NCI-H1694 (cell line): Measurements from ENCODE around the gene IGSF5.
"Not testable (repeated sequence)": the region's sequence is repeated elsewhere in the genome, so short reads cannot be mapped to it uniquely, and the experiment has no call there.

Source experiments
- DNase-seq: peaks from one replicate; lab custom pipeline; 2025; lab: John Stamatoyannopoulos, UW

Gene IGSF5

DNA sequence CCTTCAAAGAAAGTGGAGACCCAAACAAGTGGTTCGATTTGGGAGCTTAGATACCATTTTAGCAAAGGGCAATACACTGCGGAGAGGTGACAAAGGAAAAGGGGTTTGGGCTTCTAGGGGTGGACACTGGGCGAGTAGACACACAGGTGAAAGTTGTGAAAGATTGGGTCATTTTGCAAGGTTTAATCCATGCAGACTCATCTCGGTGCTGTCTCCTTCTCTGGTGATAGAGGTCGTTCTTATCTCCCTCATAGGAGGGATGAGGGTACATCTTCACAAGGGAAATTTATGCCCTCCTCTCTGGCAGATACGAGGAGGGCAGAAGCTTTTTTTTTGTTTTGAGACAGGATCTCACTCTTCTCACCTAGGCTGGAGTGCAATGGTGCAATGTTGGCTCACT lies 6.4 kb upstream of the IGSF5 start:
- DNase-seq = no peak

DNA sequence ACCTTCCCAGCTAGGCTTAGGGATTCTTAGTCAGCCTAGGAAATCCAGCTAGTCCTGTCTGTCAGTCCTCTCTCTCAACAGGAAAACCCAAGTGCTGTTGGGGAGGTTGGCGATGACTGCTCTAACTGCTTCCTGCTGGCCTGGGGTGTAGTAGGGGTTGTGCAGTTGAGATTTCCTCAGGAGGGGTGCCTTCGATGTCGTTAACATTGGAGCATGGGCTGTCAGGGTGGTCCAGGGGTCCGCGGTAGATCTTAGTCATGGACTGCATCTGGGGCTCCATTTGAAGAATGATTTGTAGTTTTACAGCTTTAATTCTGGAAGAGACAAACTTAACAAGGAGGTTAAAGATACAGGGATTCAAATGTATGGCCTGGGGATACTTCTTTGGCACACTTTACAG lies 5.5 kb upstream of the IGSF5 start:
- not testable (repeated sequence) for DNase-seq

DNA sequence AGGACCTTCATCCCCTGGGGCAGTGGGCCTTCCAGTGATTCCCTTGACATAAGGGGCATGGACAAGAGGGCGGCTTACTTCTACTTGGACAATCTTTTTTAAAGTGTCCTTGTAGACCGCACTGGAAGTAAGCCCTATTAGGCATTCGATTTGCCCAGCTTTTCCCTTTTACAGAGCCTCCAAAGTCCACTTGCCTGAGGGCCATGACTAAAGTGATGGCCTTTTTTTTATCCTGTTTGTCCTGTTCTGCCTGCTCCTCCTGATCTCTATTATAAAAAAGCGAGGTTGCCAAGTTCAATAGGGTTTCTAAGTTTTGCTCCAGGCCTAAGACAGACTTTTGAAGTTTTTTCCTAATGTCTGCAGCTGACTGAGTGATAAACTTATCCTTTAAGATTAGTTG lies 2.4 kb upstream of the IGSF5 start:
- not testable (repeated sequence) for DNase-seq

DNA sequence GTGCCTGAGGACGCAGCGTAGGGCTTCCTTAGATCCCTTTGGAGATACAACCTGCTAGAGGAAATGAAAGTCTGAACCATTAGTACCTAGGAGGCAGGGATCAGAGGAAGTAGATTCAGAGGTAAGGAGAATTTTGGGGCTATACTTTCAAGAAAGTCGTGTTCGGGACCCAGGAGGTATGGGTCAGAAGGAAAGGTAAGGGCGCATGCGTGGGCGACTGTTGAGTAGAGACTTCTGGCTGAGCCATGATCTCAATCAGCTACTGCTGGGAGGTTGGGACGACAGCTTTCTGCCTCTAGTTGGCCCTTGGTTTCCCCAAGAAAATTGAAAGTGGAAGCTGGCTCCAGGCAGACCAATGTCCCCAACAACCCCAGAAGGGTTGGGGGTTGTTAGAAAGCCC lies 349 bp downstream of the IGSF5 start:
- not testable (repeated sequence) for DNase-seq

DNA sequence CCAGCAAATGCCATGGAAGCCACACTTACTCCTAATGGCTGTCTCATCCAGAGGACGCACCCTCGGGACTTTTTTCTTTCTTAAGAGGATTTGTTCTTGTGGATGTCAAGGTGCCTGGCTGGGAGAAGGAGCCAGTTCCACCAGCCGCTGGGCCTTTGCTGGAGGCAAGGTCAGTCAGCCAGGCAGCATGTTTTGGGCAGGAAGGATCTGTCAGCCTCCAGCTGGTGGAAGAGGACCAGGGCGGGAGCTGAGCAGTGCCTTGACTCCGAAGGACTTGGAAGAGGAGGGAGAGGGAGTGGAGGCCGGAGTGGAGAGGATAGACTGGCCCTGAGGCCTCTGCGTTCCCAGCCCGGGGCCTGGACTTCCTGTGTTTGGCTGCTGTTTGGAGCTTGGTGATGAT lies 5.7 kb downstream of the IGSF5 start:
- DNase-seq = no peak

DNA sequence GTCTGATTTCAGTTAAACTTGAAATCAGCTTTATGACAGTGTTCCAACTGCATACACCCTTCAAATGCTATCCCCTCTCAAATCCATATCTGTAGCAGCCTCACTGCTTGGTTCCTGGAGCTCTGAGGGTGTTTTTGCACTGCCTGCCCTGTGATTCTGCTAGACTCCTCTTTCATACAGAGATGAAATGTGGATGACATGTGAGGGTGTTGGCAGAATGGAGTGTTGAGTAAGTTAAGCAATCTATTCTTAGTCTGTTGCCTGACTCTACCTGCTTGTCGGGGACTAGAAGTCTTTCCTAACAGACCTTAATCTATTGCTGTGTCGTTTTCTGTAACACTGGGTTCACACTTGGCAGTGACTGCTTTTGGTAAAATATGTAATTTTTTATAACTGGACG lies 9.8 kb downstream of the IGSF5 start:
- no peak for DNase-seq

DNA sequence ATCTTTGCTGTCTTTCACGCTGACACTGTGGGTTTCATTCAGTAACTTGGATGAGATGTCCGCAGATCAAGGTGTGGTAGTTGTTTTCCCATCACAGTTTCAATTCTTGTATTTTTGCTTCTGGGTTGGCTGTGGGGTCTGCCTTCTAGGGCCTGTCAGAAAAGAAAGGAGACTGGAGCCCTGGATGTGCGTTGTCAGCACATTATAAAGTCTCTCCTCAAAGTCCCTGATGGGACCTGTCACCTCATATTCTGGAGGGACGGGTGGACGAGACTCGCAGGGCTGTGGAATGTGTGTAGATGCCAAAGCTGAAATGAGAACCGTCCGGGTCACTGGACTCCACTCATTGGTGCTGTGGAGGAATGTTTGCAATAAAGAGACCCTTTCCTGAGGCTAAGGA lies 11.3 kb downstream of the IGSF5 start:
- DNase-seq = no peak

DNA sequence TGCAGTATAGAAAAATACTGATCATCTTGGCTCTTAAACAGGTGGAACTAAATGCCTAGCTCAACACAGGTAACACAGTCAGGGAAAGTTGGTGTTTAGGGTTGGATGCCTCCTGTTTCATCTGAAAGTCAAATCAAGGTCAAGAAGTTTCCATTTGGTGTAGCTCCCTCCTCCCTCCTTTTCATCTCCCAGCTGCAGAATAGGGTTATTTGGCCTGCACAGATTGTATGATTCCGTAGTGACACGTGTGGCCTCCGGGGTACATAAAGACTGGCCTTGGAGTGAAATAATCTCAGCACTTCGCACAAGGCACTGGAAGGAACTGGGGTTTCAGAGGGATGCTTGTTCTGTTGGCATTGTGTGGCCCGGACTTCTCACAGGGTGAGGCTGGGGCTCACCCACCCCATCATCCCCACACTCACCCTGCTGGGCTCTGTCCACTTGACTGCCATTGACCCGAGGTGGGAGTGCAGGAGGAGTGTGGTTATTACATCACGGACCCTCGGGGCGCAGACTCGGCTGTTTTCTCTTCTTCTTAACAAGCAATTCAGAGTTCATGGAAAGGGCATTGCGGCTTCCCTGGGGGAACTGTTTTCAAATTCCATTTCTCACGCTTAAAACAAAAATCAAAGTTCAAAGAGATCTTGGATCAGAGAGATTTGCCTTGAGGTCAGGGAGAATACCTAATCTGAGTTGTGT lies 18.4 kb downstream of the IGSF5 start:
- DNase-seq = no peak

DNA sequence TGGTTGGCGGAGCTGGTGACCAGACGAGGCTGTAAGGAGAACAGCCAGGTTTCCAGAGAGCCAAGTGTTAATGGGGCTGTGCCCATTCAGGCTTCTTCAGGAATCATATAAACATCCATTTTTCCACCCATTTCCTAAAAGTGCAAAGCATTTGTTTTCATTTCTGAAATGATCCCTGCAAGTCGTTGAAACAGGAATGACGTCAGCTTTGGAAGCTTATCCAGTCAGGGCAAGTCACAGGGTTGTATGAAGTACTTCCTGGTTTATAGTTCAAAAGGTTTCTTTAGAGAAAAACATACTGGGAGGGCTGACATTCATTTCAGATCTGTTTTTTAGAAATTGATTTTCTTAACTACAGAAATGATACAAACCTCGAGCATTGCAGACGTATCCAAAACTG lies 29.2 kb downstream of the IGSF5 start:
- no peak for DNase-seq

DNA sequence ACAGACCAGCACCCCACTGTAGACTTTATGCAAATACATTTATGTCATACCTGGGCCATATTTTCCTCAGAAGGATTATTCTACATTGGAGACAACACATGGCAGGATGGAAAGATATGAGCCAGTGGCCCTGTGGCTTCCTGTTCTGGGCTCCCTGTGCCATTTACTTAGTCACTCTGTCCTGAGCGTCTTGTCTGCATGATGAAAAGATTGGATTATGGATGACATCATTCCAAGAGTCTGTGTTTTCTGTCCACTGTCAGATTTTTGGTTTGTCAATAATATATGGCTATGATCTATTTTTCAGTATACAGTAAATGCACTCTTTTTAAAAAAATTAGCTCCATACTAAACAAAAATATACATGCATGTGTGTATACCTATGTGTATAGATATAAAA lies 30.8 kb downstream of the IGSF5 start:
- no peak for DNase-seq

DNA sequence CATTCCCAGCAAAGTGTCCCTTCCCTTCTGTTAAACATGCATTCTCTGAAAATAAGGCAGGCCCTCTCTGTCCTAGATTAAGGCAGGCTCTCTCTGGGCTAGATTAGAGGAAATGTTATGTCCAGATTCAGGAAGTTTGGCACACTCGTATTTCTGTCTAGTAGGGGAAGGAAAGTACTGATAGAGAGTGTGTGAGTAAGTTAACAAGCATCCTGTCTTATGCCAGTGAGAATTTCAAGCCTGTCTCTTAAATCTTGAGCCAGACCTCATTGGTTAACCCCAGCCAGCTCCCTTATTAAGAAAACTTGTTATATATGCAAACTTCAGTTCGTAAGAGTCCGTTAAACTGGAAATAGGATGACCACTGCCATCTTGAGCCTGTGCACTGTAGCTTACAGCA lies 31.6 kb downstream of the IGSF5 start:
- no peak for DNase-seq

DNA sequence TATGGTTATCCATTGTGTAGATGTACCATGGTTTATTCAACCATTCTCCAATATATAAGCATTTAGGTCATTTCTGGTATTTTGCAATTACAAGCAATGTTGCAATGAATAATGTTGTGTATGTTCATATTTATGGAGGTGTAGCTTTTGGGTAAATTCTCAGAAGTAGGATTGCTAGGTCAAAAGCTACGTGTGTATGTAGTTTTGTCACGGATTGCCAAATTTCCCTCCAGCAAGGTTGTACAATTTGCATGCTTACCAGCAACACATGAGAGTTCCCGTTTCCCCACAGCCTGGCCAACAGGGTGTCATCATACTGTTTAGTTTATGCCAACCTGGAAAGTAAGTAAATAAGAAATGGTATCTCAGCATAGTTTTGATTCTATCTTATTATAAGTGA lies 36.3 kb downstream of the IGSF5 start:
- no peak for DNase-seq

DNA sequence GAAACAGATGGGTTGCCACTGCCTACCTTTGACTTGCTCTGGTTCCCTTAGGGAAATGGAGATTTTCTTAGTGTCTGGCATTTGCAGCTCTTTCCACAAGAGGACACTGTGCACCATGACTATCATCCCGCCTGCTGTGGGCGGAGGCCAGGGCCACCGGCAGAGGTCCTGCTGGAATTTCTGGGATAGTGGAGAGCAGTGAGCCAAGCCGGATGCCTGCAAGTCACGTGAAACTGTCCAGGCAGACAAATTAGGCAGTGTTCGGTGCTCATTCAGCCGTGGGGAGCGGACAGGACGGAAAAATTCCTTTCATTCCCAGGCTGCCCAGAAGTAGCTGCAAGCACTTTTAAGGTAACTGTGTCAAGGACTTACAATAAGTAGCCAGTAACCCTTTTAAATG lies 43.4 kb downstream of the IGSF5 start:
- peak; percentile 80 for DNase-seq

DNA sequence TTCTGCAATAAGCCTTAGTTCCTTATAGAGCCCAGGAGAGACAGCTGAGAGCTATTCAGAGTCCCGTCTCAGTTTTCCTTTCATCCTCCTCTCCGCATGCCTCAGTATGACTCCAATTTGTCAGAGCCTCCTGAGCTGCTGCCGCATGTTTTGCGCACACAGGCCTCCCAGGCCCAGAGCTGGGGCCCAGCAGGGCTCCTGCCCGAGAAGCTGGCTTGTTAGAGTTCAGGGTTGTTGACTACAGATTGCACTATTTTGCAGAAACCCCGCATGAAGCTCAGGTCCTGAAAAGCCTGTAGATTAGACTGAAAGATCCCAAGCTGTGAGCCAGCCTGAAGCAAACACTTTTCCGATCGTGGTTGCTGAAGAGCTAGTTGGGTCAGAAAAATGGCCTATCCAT lies 51.5 kb downstream of the IGSF5 start:
- DNase-seq = no peak

DNA sequence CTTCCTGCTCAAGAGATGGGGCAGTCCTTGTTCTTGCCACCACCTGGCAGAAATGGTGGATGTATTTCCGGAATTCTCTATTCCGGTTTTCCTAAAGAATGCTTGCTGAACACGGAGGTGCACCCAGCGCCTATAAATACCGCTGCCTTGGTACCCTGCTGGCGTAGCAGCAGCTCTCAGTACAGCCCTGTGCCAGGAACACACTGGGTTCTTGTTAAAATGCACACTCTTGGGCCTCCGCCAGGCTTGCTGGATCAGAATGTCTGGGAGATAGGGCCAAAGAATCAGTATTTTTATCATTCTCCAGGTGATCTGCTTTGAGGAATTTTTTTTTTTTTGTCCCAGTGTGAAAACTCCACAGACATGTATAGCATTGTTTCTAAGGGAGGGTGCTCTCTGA lies 54.2 kb downstream of the IGSF5 start:
- no peak for DNase-seq

DNA sequence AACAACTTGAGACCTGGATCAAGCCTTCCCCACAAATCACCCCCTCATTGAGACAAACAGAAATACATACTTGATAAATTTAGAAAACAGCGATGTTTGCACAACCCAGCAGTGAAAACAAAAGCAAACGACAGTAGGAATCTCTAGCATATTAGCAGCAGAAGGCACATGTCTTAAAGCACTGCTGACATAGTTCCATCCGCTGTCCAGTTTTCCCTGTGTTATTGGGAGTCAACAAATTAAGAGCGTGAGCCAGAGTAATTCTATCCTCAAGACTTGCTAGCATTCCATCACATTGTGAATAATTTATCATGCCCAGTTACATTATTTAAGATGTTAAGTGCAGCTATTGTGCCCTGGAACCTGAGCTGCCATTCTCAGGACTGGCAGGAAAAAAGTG lies 55.3 kb downstream of the IGSF5 start:
- no peak for DNase-seq

DNA sequence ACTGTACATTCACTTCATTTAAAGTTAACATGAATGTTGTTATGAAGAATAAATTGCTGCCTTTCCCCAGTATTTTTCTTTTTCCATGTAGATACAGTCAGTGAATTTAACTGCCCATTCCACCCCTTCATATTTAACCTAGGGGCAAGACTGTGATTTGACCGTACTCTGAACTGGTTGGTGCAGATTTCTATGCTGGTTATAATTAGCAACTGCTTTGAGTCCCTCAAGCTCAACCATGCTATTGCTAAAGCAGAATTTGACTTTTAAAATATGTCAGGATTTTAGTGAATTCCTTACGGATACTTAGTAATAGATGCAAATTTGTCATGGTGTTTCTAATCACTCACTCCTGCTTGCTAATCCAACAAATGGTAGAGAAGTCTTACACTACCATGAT lies 57.2 kb downstream of the IGSF5 start:
- no peak for DNase-seq

DNA sequence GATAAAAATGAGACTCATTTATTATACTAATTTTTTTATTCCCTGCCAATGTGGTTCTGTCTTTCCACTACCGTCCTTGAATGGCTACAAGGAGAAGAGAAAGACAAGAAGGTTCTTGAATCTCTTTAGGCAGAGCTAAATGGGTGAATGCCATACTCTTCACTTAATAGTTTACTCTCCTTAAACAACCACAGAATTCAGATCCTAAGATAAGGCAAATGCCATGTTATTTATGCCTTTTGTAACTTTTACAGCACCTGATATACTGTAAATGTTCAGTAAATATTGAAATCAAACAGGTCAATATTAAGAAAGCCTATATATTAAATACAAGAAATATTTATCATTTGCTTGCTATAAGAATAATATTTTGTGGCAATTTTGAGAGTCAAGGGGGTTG lies 58.4 kb downstream of the IGSF5 start:
- DNase-seq = no peak

DNA sequence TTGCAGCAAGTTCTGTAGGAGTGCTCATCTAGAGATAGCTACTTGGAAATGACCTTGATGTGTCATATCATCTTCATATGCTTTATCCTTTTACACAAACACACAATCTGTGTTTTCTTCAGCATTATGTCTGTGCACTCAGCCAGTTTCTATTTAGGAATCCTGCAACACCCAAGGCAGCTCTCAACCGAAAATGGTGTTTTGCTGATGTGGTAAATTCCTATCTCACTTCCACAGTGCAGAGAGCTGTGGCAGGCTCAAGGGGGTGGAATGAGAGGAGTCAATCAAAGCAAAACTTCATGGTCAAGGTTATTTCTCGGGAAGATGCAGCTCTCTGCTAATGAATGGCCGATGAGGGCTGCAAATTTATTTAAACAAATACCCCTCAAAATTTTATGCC lies 59.3 kb downstream of the IGSF5 start:
- no peak for DNase-seq

DNA sequence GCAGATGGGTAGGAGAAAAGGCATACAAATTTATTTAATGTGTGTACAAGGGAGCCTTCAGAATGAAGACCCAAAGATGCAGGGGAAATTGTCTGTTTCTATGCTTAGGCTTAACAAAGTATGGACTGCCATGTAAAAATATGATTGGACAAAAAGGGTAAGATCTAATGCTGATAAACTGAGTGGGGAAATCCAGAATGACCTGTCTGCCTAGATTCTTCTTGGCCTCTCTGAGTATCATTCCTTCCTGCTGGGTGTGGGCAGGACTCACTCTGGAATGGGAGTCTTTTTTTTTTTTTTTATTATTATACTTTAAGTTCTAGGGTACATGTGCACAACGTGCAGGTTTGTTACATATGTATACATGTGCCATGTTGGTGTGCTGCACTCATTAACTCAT lies 61.0 kb downstream of the IGSF5 start:
- no peak for DNase-seq

DNA sequence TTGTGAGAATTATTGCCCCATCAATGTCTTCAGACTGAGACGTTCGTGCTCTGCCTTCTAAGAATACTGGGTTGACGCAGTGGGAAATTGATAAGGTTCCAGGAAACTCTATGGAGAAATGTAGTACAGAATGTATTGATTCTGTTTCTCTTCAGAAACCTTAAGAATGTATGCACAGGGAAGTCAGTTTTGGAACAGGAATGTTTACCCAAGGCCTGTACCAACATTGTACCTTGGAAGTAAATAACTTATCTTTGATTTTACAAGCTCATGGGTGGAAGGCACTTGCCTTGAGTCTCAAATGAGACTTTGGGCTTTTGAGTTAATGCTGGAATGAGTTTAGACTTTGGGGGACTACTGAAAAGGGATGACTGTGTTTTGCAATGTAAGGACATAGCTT lies 62.8 kb downstream of the IGSF5 start:
- DNase-seq = no peak

DNA sequence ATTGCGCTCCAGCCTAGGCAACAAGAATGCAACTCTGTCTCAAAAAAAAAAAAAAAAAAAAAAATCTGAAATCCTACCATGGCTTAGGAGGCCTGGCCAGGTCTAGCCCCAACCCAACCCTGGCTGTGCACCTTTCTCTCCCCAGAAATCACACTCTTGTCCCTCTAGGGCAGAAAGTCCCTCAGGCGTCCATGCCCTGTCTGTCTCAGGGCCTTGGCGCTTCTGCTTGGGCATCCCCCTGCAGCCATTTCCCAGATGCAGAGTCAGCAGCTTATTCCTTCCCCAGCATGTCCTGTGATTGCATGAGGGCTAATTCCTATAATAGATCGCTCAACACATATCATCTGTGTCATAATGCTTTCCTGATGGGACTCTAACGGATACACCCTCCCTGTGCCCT lies 65.0 kb downstream of the IGSF5 start:
- no peak for DNase-seq

DNA sequence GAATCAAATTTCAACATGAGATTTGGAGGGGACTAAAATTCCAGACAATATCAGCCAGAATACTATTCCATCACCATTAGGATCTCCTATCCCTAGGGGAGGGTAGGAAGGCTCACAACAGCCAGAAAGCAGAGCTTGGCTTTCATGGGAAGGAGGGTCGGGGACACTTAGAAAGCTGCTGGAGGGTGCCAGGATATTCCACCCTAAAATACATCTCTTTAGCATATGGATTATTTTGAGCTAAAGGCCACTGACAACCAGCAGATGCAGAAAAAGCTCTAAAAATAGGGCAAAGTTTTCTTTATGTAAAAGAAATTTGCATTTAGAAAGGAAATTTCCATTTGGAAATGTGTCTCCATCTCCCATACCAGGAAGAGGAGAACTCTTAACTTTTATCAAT lies 68.0 kb downstream of the IGSF5 start:
- no peak for DNase-seq

DNA sequence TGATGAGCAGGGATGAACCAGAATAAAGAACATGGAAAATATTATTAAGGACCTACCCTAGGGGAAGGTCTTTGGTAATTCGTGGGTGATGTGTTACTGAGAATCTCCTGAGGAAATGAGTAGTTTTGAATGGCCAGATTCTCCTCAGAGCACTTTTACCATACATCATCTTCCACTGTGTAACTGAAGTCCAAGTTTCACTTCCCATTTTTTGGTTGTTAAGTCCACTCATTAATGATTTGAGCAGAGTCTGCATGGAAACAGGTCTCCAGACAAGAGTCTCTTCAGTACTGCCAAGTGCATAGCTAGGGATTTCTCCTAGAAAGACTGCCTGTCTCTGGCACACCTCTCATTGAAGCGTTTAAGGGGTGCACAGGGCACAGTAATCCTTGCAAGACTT lies 73.6 kb downstream of the IGSF5 start:
- DNase-seq = no peak

DNA sequence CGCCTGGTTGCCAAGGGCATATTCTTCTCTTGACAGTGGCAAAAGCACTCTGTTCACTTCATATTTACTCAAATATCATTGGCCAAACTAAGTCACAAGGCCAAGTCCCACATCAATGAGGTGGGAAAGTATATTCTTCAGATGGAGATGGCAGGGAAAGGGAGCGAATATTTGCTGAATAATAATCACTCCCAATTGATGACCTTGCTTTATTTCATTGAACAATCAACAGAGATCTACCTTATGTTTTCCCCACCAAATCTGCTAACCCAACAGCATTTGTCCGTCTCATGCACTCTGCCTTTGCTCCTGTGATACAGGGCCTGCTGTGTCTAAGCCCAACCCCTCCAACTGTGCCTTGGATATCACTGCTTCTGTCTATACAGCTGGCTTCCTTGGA lies 77.1 kb downstream of the IGSF5 start:
- DNase-seq = no peak
